IPS-18a (cell line): ENCODE data around the gene LRRC17.
A peak's percentile ranks its signal among the peaks of the same experiment; 100 is the strongest.

Experiments used
- H3K27ac ChIP-seq: one replicate; pipeline ENCODE4 v1.5.1; 2013; ENCODE audit warnings: low read length
- H3K27me3 ChIP-seq: one replicate; pipeline ENCODE4 v1.6.1; 2013; ENCODE audit warnings: mild to moderate bottlenecking, low read length; ENCODE audit not compliant: control insufficient read depth, insufficient read depth
- H3K36me3 ChIP-seq: one replicate; pipeline ENCODE4 v1.6.1; 2013; ENCODE audit warnings: low read depth, low read length; ENCODE audit not compliant: control insufficient read depth
- H3K4me1 ChIP-seq: one replicate; pipeline ENCODE4 v1.6.1; 2013; ENCODE audit warnings: low read depth, low read length; ENCODE audit not compliant: control insufficient read depth
- H3K4me3 ChIP-seq: one replicate; pipeline ENCODE4 v1.5.1; 2013; ENCODE audit warnings: low read length
- H3K9ac ChIP-seq: one replicate; pipeline ENCODE4 v1.6.1; 2013; ENCODE audit warnings: mild to moderate bottlenecking, low read length, moderate library complexity
- H3K9me3 ChIP-seq: one replicate; pipeline ENCODE4 v1.6.1; 2013; ENCODE audit warnings: low read depth, low read length; ENCODE audit not compliant: control insufficient read depth

The LRRC17 gene

GRCh38 chr7:102927312-102927933, 14.6 kb downstream of the LRRC17 start:
- Histone ChIP-seq H3K27me3 (no peaks in the 10 kb centered on the region), H3K36me3 (no peaks in the 10 kb centered on the region), H3K27ac (no peak overlapping the region), H3K4me3 (no peak overlapping the region), H3K4me1 (peaks cover 22% of the 10 kb centered on the region), H3K9ac (no peak overlapping the region), H3K9me3 (no peaks in the 10 kb centered on the region)

- Histone ChIP-seq H3K4me1 (peaks cover 52% of the 10 kb centered on the region), H3K9me3 (no peaks in the 10 kb centered on the region), H3K9ac (no peak overlapping the region), H3K4me3 (no peak overlapping the region), H3K27ac (no peak overlapping the region), H3K36me3 (no peaks in the 10 kb centered on the region), H3K27me3 (no peaks in the 10 kb centered on the region)
Observed at GRCh38 chr7:102931757-102932156, 19.0 kb downstream of the LRRC17 start.

- H3K4me3 ChIP-seq: peak overlapping the region; percentile 42
- H3K36me3 ChIP-seq: no peaks in the 10 kb centered on the region
- peak overlapping the region; percentile 45 for H3K9ac ChIP-seq
- peaks cover 49% of the 10 kb centered on the region for H3K4me1 ChIP-seq
- peak overlapping the region; percentile 80 for H3K27ac ChIP-seq
- H3K9me3 ChIP-seq: no peaks in the 10 kb centered on the region
- H3K27me3 ChIP-seq: no peaks in the 10 kb centered on the region
Observed at GRCh38 chr7:102933763-102934162, 21.0 kb downstream of the LRRC17 start.

- Histone ChIP-seq H3K4me1 (peaks cover 54% of the 10 kb centered on the region), H3K27ac (peak overlapping the region; percentile 80), H3K9ac (peak overlapping the region; percentile 45), H3K9me3 (no peaks in the 10 kb centered on the region), H3K27me3 (no peaks in the 10 kb centered on the region), H3K36me3 (no peaks in the 10 kb centered on the region), H3K4me3 (peak overlapping the region; percentile 42)
Observed at GRCh38 chr7:102934239-102934638, 21.4 kb downstream of the LRRC17 start.

- Histone ChIP-seq H3K9me3 (no peaks in the 10 kb centered on the region), H3K27me3 (no peaks in the 10 kb centered on the region), H3K9ac (peak overlapping the region; percentile 45), H3K4me3 (peak overlapping the region; percentile 42), H3K36me3 (no peaks in the 10 kb centered on the region), H3K27ac (peak overlapping the region; percentile 80), H3K4me1 (peaks cover 54% of the 10 kb centered on the region)
Observed at GRCh38 chr7:102934701-102935100, 21.9 kb downstream of the LRRC17 start.

- H3K9me3 ChIP-seq: no peaks in the 10 kb centered on the region
- H3K4me1 ChIP-seq: peaks cover 54% of the 10 kb centered on the region
- H3K27me3 ChIP-seq: no peaks in the 10 kb centered on the region
- H3K27ac ChIP-seq: no peak overlapping the region
- peak overlapping the region; percentile 16 for H3K4me3 ChIP-seq
- H3K36me3 ChIP-seq: no peaks in the 10 kb centered on the region
- no peak overlapping the region for H3K9ac ChIP-seq
Observed at GRCh38 chr7:102935450-102936115, 22.8 kb downstream of the LRRC17 start.

GRCh38 chr7:102938679-102939078, 25.9 kb downstream of the LRRC17 start:
- H3K4me1 ChIP-seq: peaks cover 71% of the 10 kb centered on the region

GRCh38 chr7:102942181-102942866, 29.5 kb downstream of the LRRC17 start:
- Histone ChIP-seq H3K27me3 (no peaks in the 10 kb centered on the region), H3K4me3 (peak overlapping the region; percentile 52), H3K9ac (peak overlapping the region; percentile 50), H3K9me3 (no peaks in the 10 kb centered on the region), H3K27ac (peak overlapping the region; percentile 46), H3K36me3 (no peaks in the 10 kb centered on the region), H3K4me1 (peaks cover 61% of the 10 kb centered on the region)

More at GRCh38 chr7:102938679-102939078, 25.9 kb downstream of the LRRC17 start:
- H3K4me3 ChIP-seq: no peak overlapping the region
- H3K9me3 ChIP-seq: no peaks in the 10 kb centered on the region
- no peaks in the 10 kb centered on the region for H3K27me3 ChIP-seq
- H3K9ac ChIP-seq: no peak overlapping the region
- no peaks in the 10 kb centered on the region for H3K36me3 ChIP-seq
- H3K27ac ChIP-seq: no peak overlapping the region

GRCh38 chr7:102942868-102943267, 30.1 kb downstream of the LRRC17 start:
- Histone ChIP-seq H3K9ac (no peak overlapping the region), H3K4me3 (peak overlapping the region; percentile 52), H3K36me3 (no peaks in the 10 kb centered on the region), H3K27ac (peak overlapping the region; percentile 46), H3K27me3 (no peaks in the 10 kb centered on the region), H3K4me1 (peaks cover 61% of the 10 kb centered on the region), H3K9me3 (no peaks in the 10 kb centered on the region)

GRCh38 chr7:102943423-102944169, 30.8 kb downstream of the LRRC17 start:
- H3K9me3 ChIP-seq: no peaks in the 10 kb centered on the region
- H3K36me3 ChIP-seq: no peaks in the 10 kb centered on the region
- H3K9ac ChIP-seq: no peak overlapping the region
- peaks cover 56% of the 10 kb centered on the region for H3K4me1 ChIP-seq
- H3K27ac ChIP-seq: no peak overlapping the region
- peak overlapping the region; percentile 52 for H3K4me3 ChIP-seq
- no peaks in the 10 kb centered on the region for H3K27me3 ChIP-seq

GRCh38 chr7:102944241-102944640, 31.4 kb downstream of the LRRC17 start:
- Histone ChIP-seq H3K27ac (no peak overlapping the region), H3K27me3 (no peaks in the 10 kb centered on the region), H3K4me1 (peaks cover 49% of the 10 kb centered on the region), H3K36me3 (no peaks in the 10 kb centered on the region), H3K9me3 (no peaks in the 10 kb centered on the region), H3K4me3 (peak overlapping the region; percentile 52), H3K9ac (no peak overlapping the region)
